Activated CD4-positive, alpha-beta T cell treated with anti-CD3 and anti-CD28 coated beads, Interleukin-2, amount 10 ng/mL, durations not matched to agents 24 days and 14 days (primary cell): ENCODE measurements around the gene TGFBRAP1. TPM values are rescaled to one million over a fixed set of nuclear protein-coding genes. Genes with fewer than 3 reads are reported as not detected.
A peak's percentile ranks its signal among the peaks of the same experiment; 100 is the strongest.
"Not testable (repeated sequence)": the region's sequence is repeated elsewhere in the genome, so short reads cannot be mapped to it uniquely, and the experiment has no call there.

Source experiments
- DNase-seq: peaks from one replicate; pipeline ENCODE4 v3.0.0; 2022
- H3K27ac Mint-ChIP-seq: one replicate; pipeline ENCODE4 v1.8.0; 2022; ENCODE audit warnings: mild to moderate bottlenecking, mixed read lengths
- H3K27me3 Mint-ChIP-seq: one replicate; pipeline ENCODE4 v1.8.0; 2022; ENCODE audit warnings: mixed read lengths
- H3K36me3 Mint-ChIP-seq: one replicate; pipeline ENCODE4 v1.8.0; 2022; ENCODE audit warnings: low read depth, mild to moderate bottlenecking, mixed read lengths
- H3K4me1 Mint-ChIP-seq: one replicate; pipeline ENCODE4 v1.8.0; 2021; ENCODE audit warnings: mixed read lengths
- H3K4me3 Mint-ChIP-seq: one replicate; pipeline ENCODE4 v1.8.0; 2022; ENCODE audit warnings: mild to moderate bottlenecking, moderate library complexity, mixed read lengths
- H3K9me3 Mint-ChIP-seq: one replicate; pipeline ENCODE4 v1.8.0; 2021; ENCODE audit warnings: mixed read lengths
- intact Hi-C: fragments of 100-400 bp; cut with micrococcal nuclease; formaldehyde crosslinking; loops from one replicate; pipeline ENCODE4 v1.15.1; 2023
- total RNA-seq: library from RNA; stranded (reverse); gene quantifications from 2 replicates; pipeline ENCODE4 v1.2.3, GENCODE V29; 2022

The TGFBRAP1 gene
- total RNA-seq, 1 donor from 2014 or later = 26.5 TPM

DNA sequence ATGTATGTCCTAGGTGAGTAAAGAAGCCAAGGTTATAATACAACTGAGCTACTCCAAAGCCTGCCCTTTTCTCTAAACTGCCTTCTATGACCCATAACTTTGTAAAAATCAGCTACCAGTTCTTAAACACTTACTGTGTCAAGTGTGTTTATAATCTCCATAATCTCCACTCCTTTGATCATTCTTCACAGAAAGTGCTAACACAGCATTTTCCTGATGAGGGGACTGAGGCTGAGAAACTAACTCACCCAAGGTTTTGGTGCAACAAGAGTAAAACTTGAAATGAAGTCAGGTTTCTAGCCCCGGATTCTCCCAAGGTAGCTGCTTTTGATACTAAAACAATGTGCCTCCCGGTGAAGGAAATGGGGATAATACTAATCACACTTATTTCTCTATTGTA lies 5.9 kb upstream of the TGFBRAP1 start:
- H3K4me3 Mint-ChIP-seq = no peak overlapping the region
- intact Hi-C loops = loop anchor here (10.0 kb wide), 2 partner anchors 409 to 759 kb away; partner anchors contain the start of gene NCK2

DNA sequence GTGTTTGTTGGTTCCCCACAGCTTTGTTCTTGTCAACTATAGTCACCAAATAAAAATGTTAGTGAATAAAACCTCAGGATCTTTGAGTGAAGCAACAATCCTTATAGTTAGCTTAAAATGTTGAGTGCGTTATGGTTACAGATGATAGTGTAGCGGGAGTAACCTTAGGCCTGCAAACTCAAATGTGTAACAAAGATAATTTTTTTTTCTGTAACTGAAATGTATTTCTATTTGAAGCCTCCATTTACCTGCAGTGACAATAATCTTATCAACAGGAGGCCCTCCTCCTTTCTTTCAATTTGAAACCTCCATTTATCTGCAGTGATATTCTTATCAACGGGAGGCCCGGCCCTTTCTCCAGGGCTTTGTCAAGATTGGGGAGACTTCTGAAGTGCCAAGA lies 4.7 kb upstream of the TGFBRAP1 start:
- intact Hi-C loops = loop anchor here (10.0 kb wide), 2 partner anchors 411 to 761 kb away; partner anchors contain the start of gene NCK2
- Mint-ChIP-seq H3K4me3 (no peak overlapping the region), H3K27ac (no peak overlapping the region), H3K36me3 (peaks cover 6% of the 10 kb centered on the region), H3K4me1 (peaks cover 28% of the 10 kb centered on the region), H3K27me3 (no peaks in the 10 kb centered on the region), H3K9me3 (no peaks in the 10 kb centered on the region)
- DNase-seq = no peak

More for the DNA sequence above, 5.9 kb upstream of the TGFBRAP1 start:
- H3K36me3 Mint-ChIP-seq = peaks cover 11% of the 10 kb centered on the region
- H3K27me3 Mint-ChIP-seq = no peaks in the 10 kb centered on the region
- no peak for DNase-seq
- H3K9me3 Mint-ChIP-seq = no peaks in the 10 kb centered on the region
- no peak overlapping the region for H3K27ac Mint-ChIP-seq
- H3K4me1 Mint-ChIP-seq = peaks cover 25% of the 10 kb centered on the region

DNA sequence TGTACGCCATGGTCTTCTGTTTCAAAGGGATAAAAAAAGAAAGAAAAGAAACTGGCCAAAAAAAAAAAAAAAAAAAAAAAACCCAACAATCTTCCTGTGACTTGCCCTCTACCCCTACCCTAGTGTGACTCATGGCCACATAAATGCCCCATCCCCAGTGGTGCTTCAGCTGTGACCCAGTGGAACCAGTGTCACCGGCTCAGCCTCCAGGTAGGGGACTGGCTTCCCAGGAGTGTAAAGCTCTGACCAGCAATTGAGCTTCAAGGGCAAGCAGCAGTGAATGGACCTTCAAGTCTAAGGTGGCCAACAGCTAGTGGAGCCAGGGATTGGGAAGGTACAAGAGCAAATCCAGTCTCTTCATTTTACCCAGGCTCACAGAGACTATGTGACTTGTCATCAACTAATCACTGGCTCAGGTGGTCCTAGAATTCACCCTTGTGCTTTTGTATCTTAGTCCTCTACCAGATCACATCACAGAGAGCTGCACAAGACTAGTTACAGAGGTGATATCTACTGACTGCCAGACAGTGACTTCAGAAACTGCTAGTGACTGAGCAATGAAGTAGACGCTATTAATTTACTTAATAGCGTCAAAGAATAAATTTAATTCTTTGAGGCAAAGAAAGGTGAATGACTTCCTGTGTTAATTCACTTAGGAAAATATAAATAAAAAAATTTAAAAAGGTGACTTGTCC lies 1.3 kb upstream of the TGFBRAP1 start:
- peak overlapping the region; percentile 94 for H3K27ac Mint-ChIP-seq
- H3K9me3 Mint-ChIP-seq = no peaks in the 10 kb centered on the region
- intact Hi-C loops = loop anchor here (10.0 kb wide), 2 partner anchors 414 to 764 kb away; partner anchors contain the start of gene NCK2
- peaks cover 30% of the 10 kb centered on the region for H3K4me1 Mint-ChIP-seq
- peaks cover 8% of the 10 kb centered on the region for H3K36me3 Mint-ChIP-seq
- peak overlapping the region; percentile 91 for H3K4me3 Mint-ChIP-seq
- no peaks in the 10 kb centered on the region for H3K27me3 Mint-ChIP-seq
- no peak for DNase-seq

DNA sequence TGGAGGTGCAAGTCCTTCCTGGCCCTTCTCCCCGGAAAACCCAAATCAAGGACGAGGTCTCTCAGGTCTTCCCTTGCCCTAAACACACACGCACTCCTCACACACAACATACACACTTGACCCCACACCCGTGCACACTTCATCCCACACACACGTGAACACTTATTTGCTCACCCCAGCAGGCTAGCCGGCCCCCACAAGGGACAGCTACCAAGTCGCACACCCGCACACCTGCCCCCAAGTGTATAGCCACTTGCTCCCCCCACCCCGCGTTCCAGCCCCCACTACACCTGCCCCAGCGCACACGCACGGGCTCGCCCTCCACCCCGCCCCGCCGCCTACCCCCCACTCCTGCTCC lies 359 bp downstream of the TGFBRAP1 start:
- Mint-ChIP-seq H3K27ac (peak overlapping the region; percentile 93), H3K9me3 (no peaks in the 10 kb centered on the region), H3K27me3 (no peaks in the 10 kb centered on the region), H3K36me3 (peaks cover 15% of the 10 kb centered on the region), H3K4me3 (peak overlapping the region; percentile 91), H3K4me1 (peaks cover 30% of the 10 kb centered on the region)
- intact Hi-C loops = loop anchor here (1.0 kb wide), 1 partner anchor 8 kb away; the partner anchor contains the start of gene C2orf49
- peak; percentile 67 for DNase-seq

DNA sequence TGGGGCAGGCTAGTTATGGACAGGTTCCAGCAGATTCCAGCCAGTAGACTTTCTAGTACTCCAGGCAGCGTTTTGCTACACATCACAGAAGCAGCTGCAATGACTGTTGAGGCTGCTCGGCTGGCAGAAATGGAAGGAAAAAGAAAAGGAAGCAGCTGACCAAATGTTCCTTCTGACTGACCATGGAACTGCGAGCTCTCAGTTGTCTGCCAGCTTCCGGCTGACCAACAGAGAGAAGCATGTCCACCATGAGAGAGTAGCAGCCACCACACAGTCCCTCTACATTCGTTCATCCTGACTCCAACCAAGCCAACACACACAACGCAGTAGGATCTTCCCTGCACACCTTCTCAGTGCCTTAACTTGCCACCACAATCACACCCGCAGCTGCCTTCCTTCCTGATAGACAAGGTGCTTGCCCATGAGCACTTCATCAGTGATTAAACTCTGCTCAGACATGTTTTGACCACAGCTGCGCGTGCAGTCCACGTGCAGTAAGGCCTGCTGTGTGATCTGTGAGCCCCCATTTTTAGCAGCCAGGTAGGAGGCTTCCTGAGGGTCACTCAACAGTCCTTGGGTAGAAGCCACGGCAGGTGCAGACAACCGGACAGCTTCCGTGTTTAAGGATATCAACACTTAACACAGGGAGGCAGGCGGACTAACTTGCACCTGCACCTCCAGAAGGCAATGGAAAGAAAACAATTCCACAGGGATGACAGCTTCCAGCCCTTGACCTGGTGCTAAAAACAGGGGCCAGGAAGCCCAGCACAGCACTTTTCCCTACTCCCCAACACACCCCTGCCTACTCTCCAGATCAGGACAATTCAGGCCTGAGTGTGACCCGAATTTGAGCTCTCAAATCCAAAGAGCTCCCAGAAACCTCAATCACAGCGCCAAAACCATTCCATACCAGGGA lies 996 bp downstream of the TGFBRAP1 start:
- peak overlapping the region; percentile 93 for H3K27ac Mint-ChIP-seq
- H3K4me3 Mint-ChIP-seq = peak overlapping the region; percentile 91
- intact Hi-C loops = loop anchor here (1.0 kb wide), 1 partner anchor 9 kb away; the partner anchor contains the start of gene C2orf49
- no peaks in the 10 kb centered on the region for H3K9me3 Mint-ChIP-seq
- peaks cover 13% of the 10 kb centered on the region for H3K36me3 Mint-ChIP-seq
- H3K27me3 Mint-ChIP-seq = no peaks in the 10 kb centered on the region
- peaks cover 30% of the 10 kb centered on the region for H3K4me1 Mint-ChIP-seq
- DNase-seq = peak; percentile 69

DNA sequence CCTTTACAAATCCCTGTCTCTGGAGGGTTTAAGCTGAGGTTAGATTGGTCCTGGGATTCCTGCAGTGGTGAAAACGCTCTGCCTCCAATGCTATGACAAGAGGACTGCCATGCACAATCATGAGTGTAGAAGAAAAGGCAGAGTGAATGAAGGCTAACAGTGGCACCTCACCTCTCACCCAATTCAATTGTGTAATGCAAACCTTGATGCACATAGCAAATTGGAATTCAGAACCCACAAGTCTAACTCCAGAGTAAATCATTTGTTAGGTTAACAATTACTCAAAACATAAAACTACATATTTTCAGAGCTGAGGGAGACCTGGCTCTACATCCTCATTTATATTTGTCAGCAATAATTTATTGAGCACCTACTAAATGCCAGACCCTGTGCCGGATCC lies 1.8 kb downstream of the TGFBRAP1 start:
- DNase-seq = no peak
- peaks cover 13% of the 10 kb centered on the region for H3K36me3 Mint-ChIP-seq
- H3K27me3 Mint-ChIP-seq = no peaks in the 10 kb centered on the region
- no peak overlapping the region for H3K27ac Mint-ChIP-seq
- no peaks in the 10 kb centered on the region for H3K9me3 Mint-ChIP-seq
- peaks cover 37% of the 10 kb centered on the region for H3K4me1 Mint-ChIP-seq
- peak overlapping the region; percentile 91 for H3K4me3 Mint-ChIP-seq
- intact Hi-C loops = no loop called here

DNA sequence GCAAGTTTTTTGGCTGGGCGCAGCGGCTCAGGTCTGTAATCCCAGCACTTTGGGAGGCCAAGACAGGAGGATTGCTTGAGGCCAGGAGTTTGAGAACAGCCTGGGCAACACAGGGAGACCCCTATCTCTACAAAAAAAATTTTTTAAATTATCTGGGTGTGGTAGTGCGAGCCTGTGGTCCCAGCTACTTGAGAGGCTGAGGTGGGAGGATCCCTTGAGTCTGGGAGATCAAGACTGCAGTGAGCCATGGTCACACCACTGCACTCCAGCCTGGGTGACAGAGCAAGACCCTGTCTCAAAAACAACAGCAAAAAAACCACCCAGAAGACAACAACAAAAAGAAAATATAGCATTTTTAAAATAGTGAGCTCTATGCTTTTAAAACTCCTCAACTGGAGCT lies 2.3 kb downstream of the TGFBRAP1 start:
- H3K9me3 Mint-ChIP-seq, H3K27ac Mint-ChIP-seq, intact Hi-C loops, H3K27me3 Mint-ChIP-seq, DNase-seq, H3K4me3 Mint-ChIP-seq: not testable (repeated sequence)
- Mint-ChIP-seq H3K4me1 (peaks cover 41% of the 10 kb centered on the region), H3K36me3 (peaks cover 15% of the 10 kb centered on the region)

DNA sequence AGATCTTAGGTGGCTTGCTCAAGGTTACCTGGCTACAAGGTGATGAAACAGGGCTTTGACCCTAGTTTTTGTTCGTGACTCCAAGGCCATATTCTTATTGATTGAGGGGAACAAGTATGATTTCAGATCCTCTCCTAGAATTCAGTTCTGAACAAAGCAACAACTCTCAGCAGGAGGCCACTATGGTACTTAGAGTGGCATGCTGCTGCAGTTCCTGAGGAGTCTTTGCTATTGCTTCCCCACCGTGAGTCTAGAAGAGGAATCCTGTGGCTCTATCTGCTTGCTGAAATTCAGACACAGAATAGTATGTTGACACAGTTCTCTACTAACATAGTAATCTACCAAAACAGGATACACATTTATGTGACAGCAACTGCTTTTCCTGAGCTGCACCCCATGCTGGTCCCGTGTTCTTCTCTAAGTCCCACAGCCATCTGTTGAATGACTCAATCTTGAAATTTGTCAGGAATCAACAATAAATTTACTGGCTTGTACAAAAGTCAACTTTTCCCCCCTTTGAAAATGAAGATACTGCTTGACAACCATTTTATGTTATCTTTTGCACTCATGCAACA lies 4.1 kb downstream of the TGFBRAP1 start:
- no peaks in the 10 kb centered on the region for H3K9me3 Mint-ChIP-seq

DNA sequence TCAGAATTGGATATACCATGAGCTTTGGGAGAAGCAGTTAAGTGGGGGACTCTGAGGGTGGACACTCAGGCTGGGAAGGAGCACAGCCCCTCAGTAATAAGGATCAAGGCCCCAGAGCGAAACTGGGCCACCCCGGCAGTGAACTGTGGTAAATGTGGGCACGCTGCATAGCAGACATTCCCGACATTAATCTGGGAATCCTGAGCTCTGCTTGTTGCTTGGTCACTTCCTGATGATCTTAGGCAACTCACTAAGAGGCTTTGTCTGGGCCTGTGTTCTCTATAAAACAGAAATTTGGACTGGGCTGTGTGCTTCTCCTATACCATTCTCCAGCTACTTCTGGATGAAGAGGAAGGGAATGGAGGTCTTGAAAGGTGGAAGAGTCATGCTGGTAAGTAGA lies 4.8 kb downstream of the TGFBRAP1 start:
- H3K27me3 Mint-ChIP-seq = no peaks in the 10 kb centered on the region
- no peaks in the 10 kb centered on the region for H3K9me3 Mint-ChIP-seq
- H3K4me3 Mint-ChIP-seq = no peak overlapping the region
- no peak overlapping the region for H3K27ac Mint-ChIP-seq
- H3K36me3 Mint-ChIP-seq = peaks cover 15% of the 10 kb centered on the region
- intact Hi-C loops = no loop called here
- DNase-seq = no peak
- H3K4me1 Mint-ChIP-seq = peaks cover 32% of the 10 kb centered on the region

More for the DNA sequence above, 4.1 kb downstream of the TGFBRAP1 start:
- Mint-ChIP-seq H3K4me1 (peaks cover 38% of the 10 kb centered on the region), H3K27me3 (no peaks in the 10 kb centered on the region), H3K36me3 (peaks cover 15% of the 10 kb centered on the region), H3K4me3 (no peak overlapping the region), H3K27ac (no peak overlapping the region)
- intact Hi-C loops = no loop called here
- no peak for DNase-seq

DNA sequence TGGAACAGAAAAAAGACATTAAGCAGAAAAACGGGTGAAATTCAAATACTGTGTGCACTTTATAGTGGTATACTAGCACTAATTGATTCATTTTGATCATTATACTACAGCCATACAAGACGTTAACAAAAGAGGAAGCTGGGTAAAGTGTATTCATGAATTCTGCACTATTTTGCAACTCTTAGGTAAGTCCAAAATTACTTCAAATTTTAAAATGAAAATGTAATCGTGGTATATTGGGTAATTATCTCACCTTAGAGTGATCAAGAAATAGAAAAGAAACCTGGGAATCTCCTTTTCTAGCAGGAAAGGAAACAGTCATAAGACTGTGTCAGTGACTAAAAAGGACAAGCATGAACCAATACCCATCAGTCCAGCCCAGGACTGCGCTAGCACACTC lies 5.4 kb downstream of the TGFBRAP1 start:
- Mint-ChIP-seq H3K27ac (no peak overlapping the region), H3K27me3 (no peaks in the 10 kb centered on the region), H3K9me3 (no peaks in the 10 kb centered on the region), H3K36me3 (peaks cover 14% of the 10 kb centered on the region), H3K4me3 (no peak overlapping the region), H3K4me1 (peaks cover 30% of the 10 kb centered on the region)
- DNase-seq = no peak
- intact Hi-C loops = no loop called here

DNA sequence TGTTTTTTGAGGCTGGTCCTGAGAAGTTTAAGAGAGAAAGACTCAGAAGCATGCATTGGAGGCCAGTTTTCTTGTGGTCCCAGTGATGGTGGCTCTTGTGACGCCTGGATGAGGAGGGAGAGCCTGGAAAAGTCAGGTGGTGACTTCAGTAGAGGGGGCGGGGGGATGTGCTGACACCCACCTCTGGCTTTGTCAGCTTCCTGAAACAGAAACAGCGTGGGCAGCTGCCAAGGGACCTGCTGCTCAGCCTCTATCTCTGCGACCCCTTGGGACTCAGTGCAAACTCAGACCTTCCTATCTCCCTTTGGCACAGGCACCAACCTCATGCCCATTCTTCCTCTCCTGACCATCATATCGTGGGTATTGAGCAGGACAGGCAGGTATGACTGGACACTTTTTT lies 6.4 kb downstream of the TGFBRAP1 start:
- peaks cover 11% of the 10 kb centered on the region for H3K36me3 Mint-ChIP-seq
- DNase-seq = no peak
- peak overlapping the region; percentile 39 for H3K27ac Mint-ChIP-seq
- H3K27me3 Mint-ChIP-seq = no peaks in the 10 kb centered on the region
- intact Hi-C loops = no loop called here
- H3K4me1 Mint-ChIP-seq = peaks cover 26% of the 10 kb centered on the region
- H3K9me3 Mint-ChIP-seq = no peaks in the 10 kb centered on the region
- H3K4me3 Mint-ChIP-seq = no peak overlapping the region

DNA sequence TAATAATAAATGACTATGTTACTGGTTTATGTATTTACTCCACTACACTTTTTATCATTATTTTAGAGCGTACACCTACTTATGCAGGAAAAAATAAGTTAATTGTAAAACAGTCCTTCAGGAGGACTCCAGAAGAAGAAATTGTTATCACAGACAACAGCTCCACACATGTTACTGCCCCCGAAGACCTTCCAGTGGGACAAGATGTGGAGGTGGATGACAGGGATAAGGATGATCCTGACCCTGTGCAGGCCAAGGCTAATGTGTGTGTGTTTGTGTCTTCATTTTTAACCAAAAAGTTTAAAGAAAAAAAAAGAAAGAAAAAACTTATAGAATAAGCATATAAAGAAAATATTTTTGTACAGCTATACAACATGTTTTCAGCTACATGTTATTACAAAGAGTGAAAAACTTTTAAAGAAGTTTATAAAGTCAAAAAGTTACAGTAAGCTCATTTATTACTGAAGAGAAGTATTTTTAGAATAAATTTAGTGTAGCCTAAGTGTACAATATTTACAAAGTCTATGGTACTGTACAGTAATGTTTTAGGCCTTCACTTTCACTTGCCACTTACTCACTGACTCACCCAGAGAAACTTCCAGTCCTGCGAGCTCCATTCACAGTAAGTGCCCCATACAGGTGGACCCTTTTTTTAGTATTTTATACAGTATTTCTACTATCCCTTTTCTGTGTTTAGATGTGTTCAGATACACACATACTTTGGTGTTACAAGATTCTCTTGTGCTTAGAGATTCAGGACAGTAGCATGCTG lies 7.5 kb downstream of the TGFBRAP1 start:
- no peak overlapping the region for H3K27ac Mint-ChIP-seq
- intact Hi-C loops = no loop called here

DNA sequence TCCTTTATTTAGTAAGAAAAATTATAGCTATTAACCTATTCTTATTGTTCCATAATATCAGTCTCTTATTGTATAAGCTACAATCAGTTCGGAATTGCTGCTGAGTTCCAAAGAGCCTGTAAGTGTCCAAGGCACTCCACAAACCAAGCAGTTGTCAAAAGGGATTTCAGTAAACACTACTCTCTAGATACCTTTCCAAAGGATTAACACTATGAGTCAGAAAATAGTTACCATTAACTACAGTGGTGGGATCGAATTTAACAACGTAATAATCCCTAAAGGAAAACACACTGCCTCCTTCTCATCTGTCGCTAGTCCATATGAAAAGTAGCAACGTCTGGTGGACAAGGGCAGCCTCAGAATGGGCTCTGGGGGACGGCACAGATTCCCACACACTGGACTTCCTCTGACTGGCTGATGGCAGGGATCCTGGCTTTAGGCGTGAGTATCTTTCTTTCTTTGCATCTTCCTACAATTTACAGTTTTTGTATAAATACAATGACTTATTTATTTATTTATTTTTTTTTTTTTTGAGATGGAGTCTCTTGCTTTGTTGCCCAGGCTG lies 8.8 kb downstream of the TGFBRAP1 start:
- H3K27ac Mint-ChIP-seq = no peak overlapping the region
- no peak overlapping the region for H3K4me3 Mint-ChIP-seq
- peaks cover 21% of the 10 kb centered on the region for H3K4me1 Mint-ChIP-seq
- H3K9me3 Mint-ChIP-seq = no peaks in the 10 kb centered on the region
- intact Hi-C loops = no loop called here
- H3K36me3 Mint-ChIP-seq = peaks cover 8% of the 10 kb centered on the region
- no peak for DNase-seq
- no peaks in the 10 kb centered on the region for H3K27me3 Mint-ChIP-seq

More for the DNA sequence above, 7.5 kb downstream of the TGFBRAP1 start:
- Mint-ChIP-seq H3K36me3 (peaks cover 11% of the 10 kb centered on the region), H3K9me3 (no peaks in the 10 kb centered on the region), H3K4me1 (peaks cover 25% of the 10 kb centered on the region), H3K4me3 (no peak overlapping the region), H3K27me3 (no peaks in the 10 kb centered on the region)
- no peak for DNase-seq
